Parathyroid adenoma (tissue), 2 donors: ENCODE data around the gene LHCGR.
"Not testable (repeated sequence)": the region's sequence is repeated elsewhere in the genome, so short reads cannot be mapped to it uniquely, and the experiment has no call there.

Source experiments
- H2AFZ ChIP-seq: fragments of 300-600 bp; sonication (generic); one replicate; pipeline ENCODE4 v1.7.0; 2017; ENCODE audit warnings: antibody characterized with exemption, mild to moderate bottlenecking
- H3K27ac ChIP-seq: fragments of 300-600 bp; sonication (generic); one replicate; pipeline ENCODE4 v1.7.0; 2017
- H3K27me3 ChIP-seq: fragments of 300-600 bp; sonication (generic); one replicate; pipeline ENCODE4 v1.7.0; 2017; ENCODE audit warnings: low read length; ENCODE audit not compliant: control insufficient read depth, insufficient read depth
- H3K36me3 ChIP-seq: fragments of 300-600 bp; sonication (generic); one replicate; pipeline ENCODE4 v1.7.0; 2017; ENCODE audit warnings: low read length; ENCODE audit not compliant: control insufficient read depth, insufficient read depth
- H3K4me1 ChIP-seq: fragments of 300-600 bp; sonication (generic); one replicate; pipeline ENCODE4 v1.7.0; 2017; ENCODE audit warnings: control low read depth
- H3K4me2 ChIP-seq: fragments of 300-600 bp; sonication (generic); one replicate; pipeline ENCODE4 v1.7.0; 2017; ENCODE audit warnings: low read length
- H3K4me3 ChIP-seq: fragments of 300-600 bp; sonication (generic); one replicate; pipeline ENCODE4 v1.7.0; 2017; ENCODE audit warnings: low read depth, low read length
- H3K79me2 ChIP-seq: fragments of 300-600 bp; sonication (generic); one replicate; pipeline ENCODE4 v1.7.0; 2017; ENCODE audit warnings: control low read depth
- H3K9ac ChIP-seq: fragments of 300-600 bp; sonication (generic); one replicate; pipeline ENCODE4 v1.7.0; 2017; ENCODE audit warnings: mild to moderate bottlenecking
- H3K9me3 ChIP-seq: fragments of 300-600 bp; sonication (generic); one replicate; pipeline ENCODE4 v1.7.0; 2017; ENCODE audit warnings: low read length; ENCODE audit not compliant: control insufficient read depth
- CTCF ChIP-seq: fragments of 300-600 bp; sonication (generic); IDR thresholded peaks from one replicate; pipeline ENCODE4 v1.7.0; 2017; ENCODE audit warnings: antibody characterized with exemption, mild to moderate bottlenecking
- donor health status: primary hyperparathyroidism.

LHCGR gene

GRCh38 chr2:48750128-48750739 is 5.3 kb downstream of the LHCGR start:
- Histone ChIP-seq H3K9me3 (no peaks in the 10 kb centered on the region), H3K4me2 (no peak overlapping the region)
- no peak for TF ChIP-seq CTCF

GRCh38 chr2:48749291-48750127 is 6.0 kb downstream of the LHCGR start:
- Histone ChIP-seq H3K9me3 (no peaks in the 10 kb centered on the region), H2AFZ (no peak overlapping the region), H3K4me2 (no peak overlapping the region), H3K9ac (no peak overlapping the region), H3K27me3 (no peaks in the 10 kb centered on the region), H3K27ac (no peak overlapping the region), H3K79me2 (no peaks in the 10 kb centered on the region), H3K4me1 (no peaks in the 10 kb centered on the region), H3K36me3 (no peaks in the 10 kb centered on the region), H3K4me3 (no peak overlapping the region)
- TF ChIP-seq CTCF, result no peak

More at GRCh38 chr2:48750128-48750739, 5.3 kb downstream of the LHCGR start:
- Histone ChIP-seq H3K36me3 (no peaks in the 10 kb centered on the region), H3K4me1 (peaks cover 2% of the 10 kb centered on the region), H3K9ac (no peak overlapping the region), H3K27me3 (no peaks in the 10 kb centered on the region), H2AFZ (no peak overlapping the region), H3K4me3 (no peak overlapping the region), H3K27ac (no peak overlapping the region), H3K79me2 (no peaks in the 10 kb centered on the region)

GRCh38 chr2:48747319-48747718 is 8.2 kb downstream of the LHCGR start:
- no peak for TF ChIP-seq CTCF

GRCh38 chr2:48739236-48739635 is 16.3 kb downstream of the LHCGR start:
- H3K4me1 ChIP-seq, H2AFZ ChIP-seq, H3K4me2 ChIP-seq, H3K27ac ChIP-seq, H3K4me3 ChIP-seq, H3K36me3 ChIP-seq, H3K9ac ChIP-seq, H3K27me3 ChIP-seq, H3K9me3 ChIP-seq, H3K79me2 ChIP-seq: not testable (repeated sequence)

More at GRCh38 chr2:48747319-48747718, 8.2 kb downstream of the LHCGR start:
- no peaks in the 10 kb centered on the region for H3K4me1 ChIP-seq
- H3K27me3 ChIP-seq, result no peaks in the 10 kb centered on the region
- H3K9ac ChIP-seq, result no peak overlapping the region
- no peak overlapping the region for H3K27ac ChIP-seq
- no peak overlapping the region for H3K4me3 ChIP-seq
- no peak overlapping the region for H2AFZ ChIP-seq
- H3K9me3 ChIP-seq, result no peaks in the 10 kb centered on the region
- no peaks in the 10 kb centered on the region for H3K79me2 ChIP-seq
- no peak overlapping the region for H3K4me2 ChIP-seq
- H3K36me3 ChIP-seq, result no peaks in the 10 kb centered on the region

GRCh38 chr2:48738806-48739205 is 16.7 kb downstream of the LHCGR start:
- no peaks in the 10 kb centered on the region for H3K36me3 ChIP-seq
- H3K79me2 ChIP-seq, result no peaks in the 10 kb centered on the region
- no peak overlapping the region for H2AFZ ChIP-seq
- H3K9ac ChIP-seq, result no peak overlapping the region
- H3K4me3 ChIP-seq, result no peak overlapping the region
- H3K27me3 ChIP-seq, result no peaks in the 10 kb centered on the region
- no peaks in the 10 kb centered on the region for H3K9me3 ChIP-seq
- TF ChIP-seq CTCF, result no peak
- no peaks in the 10 kb centered on the region for H3K4me1 ChIP-seq
- no peak overlapping the region for H3K27ac ChIP-seq
- H3K4me2 ChIP-seq, result no peak overlapping the region
